ENCODE results near the gene PXMP4.
"Not testable (repeated sequence)": the region's sequence is repeated elsewhere in the genome, so short reads cannot be mapped to it uniquely, and the experiment has no call there.

The PXMP4 gene

DNA sequence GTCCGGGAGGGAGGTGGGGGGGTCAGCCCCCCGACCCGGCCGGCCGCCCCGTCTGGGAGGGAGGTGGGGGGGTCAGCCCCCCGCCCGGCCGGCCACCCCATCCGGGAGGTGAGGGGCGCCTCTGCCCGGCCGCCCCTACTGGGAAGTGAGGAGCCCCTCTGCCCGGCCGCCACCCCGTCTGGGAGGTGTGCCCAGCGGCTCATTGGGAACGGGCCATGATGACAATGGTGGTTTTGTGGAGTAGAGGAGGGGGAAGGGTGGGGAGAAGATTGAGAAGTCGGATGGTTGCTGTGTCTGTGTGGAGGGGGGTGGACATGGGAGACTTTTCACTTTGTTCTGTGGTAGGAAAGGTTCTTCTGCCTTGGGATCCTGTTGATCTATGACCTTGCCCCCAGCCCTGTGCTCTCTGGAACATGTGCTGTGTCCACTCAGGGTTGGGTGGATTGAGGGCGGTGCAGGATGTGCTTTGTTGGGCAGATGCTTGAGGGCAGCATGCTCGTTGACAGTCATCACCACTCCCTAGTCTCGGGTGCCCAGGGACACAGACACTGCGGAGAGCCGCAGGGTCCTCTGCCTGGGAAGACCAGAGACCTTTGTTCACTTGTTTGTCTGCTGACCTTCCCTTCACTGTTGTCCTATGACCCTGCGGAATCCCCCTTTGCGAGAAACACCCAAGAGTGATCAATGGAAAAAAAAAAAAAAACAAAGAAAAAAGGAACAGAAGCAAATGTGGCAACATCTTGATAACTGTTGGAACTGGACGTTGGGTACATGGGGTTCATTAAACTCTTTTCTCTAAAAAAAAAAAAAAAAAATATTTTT lies 18.3 kb downstream of the PXMP4 start:
- no peak for DNase-seq

GRCh38 chr20:33700696-33701441 lies 19.2 kb downstream of the PXMP4 start:
- not testable (repeated sequence) for DNase-seq

- DNase-seq = not testable (repeated sequence)
These were observed 21.1 kb downstream of the PXMP4 start for GRCh38 chr20:33698966-33699365.

- DNase-seq = no peak
These were observed 23.0 kb downstream of the PXMP4 start for GRCh38 chr20:33697129-33697528.

DNA sequence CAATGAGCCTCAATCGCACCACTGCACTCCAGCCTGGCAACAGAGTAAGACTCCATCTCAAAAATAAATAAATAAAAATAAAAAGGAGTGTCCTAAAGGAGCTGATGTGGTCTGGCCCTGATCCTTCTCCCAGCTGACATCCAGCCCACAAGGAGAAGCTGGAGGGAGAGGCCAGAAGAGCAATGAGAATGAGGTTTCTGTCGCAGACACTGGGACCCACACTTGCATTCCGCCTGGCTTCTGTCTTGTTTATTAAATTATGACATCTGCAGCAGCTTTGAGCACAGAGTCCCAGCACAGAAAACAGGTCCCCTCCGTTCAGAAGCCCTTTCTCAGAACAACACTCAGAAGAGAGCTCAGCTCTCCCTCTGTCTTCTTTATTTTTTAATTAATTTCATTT lies 23.7 kb downstream of the PXMP4 start:
- no peak for DNase-seq

DNA sequence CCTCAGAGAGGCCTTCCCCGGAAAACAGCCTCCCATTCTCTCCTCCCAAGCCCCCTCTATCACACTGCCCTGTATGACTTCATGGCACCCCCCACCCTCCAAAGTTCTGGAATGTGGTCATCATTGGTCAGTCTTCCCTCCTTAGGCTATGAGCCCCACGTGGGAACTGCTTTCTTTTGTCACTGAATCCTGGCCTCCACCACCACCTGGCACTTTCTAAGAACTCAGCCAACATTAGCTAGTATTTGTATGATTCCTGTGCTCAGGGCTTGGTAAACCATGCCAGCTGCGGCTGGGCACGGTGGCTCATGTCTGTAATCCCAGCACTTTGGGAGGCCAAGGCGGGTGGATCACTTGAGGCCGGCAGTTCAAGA lies 25.5 kb downstream of the PXMP4 start:
- no peak for DNase-seq

DNA sequence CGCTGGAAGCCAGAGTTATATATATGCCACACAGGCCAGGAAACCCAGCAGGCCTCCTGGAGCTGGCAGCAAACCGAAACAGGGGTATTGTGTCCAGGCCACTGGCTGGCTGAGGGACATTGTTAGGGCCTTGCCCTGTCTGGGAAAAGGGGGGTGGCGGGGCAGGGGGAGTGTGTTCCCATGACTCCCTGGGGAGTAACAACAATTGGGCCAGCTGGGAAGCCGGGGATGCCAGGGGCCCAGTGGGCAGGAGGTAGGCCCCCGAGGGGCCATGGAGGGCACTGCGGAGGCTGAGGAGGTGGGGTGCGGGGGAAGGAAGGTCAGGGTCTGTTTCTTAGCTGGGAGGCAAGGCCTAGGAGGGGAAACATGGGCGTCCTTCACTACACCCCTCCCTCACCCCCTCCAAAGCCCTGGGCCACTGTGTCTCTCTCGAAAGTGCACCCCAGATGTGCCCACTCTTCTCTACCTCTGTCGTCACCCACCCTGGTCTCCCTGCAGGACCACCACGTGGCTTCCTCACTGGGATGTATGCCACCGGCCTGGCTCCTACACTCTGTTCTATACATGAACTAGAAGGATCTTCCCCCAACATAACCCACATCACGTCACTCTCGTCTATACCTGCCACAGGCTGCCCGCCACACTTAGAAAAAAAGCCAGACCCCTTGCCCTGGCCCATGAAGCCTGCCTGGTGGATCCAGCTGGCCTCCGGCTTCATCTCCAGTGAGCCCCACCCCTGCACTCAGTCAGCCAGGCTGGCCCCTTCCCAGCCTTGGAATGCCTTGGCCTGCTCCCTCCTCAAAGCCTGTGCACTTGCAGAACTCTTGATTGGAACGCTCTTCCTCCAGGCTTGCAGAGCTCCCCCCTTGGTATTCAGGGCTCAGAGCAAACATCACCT lies 26.1 kb downstream of the PXMP4 start:
- no peak for DNase-seq

- no peak for DNase-seq
These were observed 26.8 kb downstream of the PXMP4 start for GRCh38 chr20:33693289-33693688.

DNA sequence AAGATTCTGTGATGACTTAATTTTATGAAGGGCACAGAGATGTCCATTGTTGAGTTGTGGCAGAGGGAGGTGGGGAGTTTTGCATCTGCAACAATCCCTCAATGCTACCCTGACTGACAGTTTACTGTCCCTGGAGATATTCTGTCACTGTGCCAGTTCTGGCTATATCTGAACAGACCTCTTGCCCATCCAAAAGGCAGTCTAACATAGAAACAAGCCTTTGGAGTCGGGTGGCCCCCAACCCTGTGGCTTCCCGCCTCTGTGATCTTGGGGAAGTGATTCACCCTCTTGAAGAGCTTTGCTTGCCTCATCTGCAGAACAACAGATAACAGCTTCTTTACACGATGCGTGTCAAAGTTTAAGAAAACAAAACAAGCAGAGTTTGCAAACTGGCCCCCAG lies 30.1 kb downstream of the PXMP4 start:
- DNase-seq = peak; percentile 99

GRCh38 chr20:33689493-33689892 lies 30.6 kb downstream of the PXMP4 start:
- peak; percentile 15 for DNase-seq

DNA sequence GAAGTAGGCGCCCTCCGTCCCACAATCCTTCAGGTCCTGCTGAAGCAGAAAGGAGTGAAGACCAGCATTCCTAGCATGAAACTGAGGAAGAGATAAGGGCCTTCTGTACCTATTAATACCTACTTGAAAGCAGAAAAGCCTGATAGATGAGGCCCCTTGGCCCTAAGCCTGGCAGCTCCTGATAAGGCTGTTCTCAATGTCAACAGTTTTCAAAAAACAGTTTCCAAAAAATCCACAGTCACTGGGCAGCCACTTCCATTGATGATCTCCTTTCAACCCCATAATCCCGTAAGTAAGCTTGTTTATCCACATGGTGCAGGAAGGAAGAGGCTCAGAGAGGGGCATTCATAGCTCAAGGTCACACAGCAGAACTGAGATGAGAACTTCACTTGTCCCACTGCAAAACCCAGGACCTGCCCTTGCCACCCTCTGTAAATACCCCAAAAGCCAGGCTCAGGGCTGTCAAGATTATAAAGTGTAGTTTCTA lies 31.1 kb downstream of the PXMP4 start:
- peak; percentile 88 for DNase-seq

GRCh38 chr20:33687993-33688937 lies 31.8 kb downstream of the PXMP4 start:
- DNase-seq = no peak

GRCh38 chr20:33687370-33687915 lies 32.7 kb downstream of the PXMP4 start:
- peak; percentile 48 for DNase-seq

DNA sequence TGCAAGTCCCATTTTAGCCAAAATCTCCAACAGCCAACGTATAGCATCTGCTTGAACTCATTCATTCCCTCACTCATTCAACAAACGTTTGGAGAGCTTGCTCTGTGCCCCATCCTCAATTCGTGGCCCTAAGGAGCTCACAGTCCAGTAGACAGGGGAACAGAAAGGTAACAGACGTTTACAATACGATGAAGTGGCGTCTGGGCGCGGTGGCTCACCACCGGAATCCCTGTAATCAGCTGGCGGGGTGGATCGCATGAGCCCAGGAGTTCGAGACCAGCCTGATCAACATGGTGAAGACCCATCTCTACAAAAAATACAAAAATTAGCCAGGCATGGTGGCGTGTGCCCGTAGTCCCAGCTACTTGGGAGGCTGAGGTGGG lies 33.1 kb downstream of the PXMP4 start:
- no peak for DNase-seq

GRCh38 chr20:33686100-33686983 lies 33.8 kb downstream of the PXMP4 start, which contains the start of gene E2F1:
TSS of gene E2F1 (minus strand) at chr20:33686385. CDS start at chr20:33686264, 121 bp downstream.
- peak; percentile 94 for DNase-seq

- peak; percentile 77 for DNase-seq
These were observed 34.6 kb downstream of the PXMP4 start for GRCh38 chr20:33685328-33686099.

DNA sequence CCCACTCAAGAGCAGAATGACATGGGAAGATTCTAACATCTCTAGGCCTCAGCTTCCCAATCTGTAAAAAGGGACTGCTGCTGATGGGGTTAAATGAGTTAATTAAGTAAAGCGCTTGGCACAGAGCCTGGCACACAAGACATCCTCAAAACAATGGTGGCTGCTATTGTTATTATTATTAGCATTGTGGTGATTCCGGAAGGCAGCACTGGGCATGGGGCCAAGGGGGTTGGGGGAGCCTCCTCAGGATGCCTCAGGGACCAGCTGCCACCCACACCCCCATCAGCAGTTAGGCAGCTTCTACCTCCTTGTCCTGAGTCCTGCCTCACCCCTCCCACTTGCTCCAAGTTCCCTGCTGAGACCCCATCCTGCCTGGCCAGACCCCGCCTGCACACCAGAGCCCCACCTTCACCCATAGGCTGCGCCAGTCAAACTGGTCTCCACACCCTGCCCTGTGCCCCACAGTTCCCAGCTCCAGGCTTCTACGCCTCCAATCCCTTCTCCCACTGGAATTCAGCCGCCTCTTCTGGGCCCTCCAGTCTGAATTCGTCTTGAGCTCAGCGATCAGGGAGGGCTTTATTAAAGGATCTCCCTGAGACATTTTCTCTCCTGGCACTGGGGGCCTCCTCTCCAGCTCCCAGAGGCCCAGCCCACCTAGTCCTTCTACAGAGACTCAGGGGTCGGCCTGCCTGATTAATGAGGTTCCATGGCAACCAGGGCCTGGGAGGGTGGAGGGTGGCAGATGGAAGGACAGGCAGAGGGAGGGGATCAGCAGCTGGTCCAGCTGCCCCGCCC lies 35.4 kb downstream of the PXMP4 start:
- no peak for DNase-seq

DNA sequence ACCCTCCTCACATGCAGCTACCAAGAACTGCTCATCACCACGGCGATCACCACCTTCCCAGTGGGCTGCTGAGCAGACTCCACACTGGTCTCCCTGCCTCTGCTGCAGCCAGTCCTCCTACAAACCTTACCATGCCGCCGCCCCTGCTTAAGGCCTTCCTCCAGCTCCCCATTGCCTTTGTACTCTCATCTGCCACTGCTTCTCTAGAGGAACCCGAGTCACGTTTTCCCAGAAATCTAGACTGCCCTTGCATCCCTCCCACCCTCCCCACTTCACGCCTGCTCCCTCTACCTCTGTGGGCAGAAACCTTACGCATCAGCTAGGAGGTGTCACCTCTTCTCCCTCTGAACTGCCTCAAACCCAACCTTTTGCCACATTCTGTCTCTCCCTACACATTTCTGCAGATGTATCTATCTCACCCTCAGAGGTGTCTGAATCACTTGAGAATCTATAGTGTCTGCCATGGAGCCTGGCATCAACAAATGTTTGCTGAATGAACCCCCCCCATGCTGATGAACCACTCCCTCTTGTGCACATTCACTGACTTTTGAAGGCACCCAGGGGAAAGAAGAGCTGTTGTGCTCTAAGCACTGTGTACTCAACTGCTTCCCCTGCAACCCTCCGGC lies 38.3 kb downstream of the PXMP4 start:
- DNase-seq = no peak

All from hematopoietic multipotent progenitor cell treated with erythropoietin and hydrocortisone succinate and interleukin-3 and kit ligand, for 8 days (in vitro differentiated cells).